Mammary epithelial cell (primary cell): ENCODE data around the gene OSBP2.

Source experiments
- CTCF ChIP-seq, 2 donors: IDR thresholded peaks in 1 of 2; conservative IDR thresholded peaks in 1 of 2; 2 replicates each; pipeline ENCODE4 v1.5.1; 2011 to 2012; ENCODE audit warnings: inconsistent platforms in 2 of 2, low read length in 2 of 2, mild to moderate bottlenecking in 2 of 2, control low read depth in 1 of 2, low read depth in 1 of 2; ENCODE audit not compliant: insufficient read depth in 1 of 2; ENCODE audit errors: extremely low read depth in 1 of 2
- EZH2 ChIP-seq: IDR thresholded peaks from 2 replicates; pipeline ENCODE4 v1.6.1; 2012; ENCODE audit warnings: low read length, inconsistent platforms, borderline replicate concordance

DNA sequence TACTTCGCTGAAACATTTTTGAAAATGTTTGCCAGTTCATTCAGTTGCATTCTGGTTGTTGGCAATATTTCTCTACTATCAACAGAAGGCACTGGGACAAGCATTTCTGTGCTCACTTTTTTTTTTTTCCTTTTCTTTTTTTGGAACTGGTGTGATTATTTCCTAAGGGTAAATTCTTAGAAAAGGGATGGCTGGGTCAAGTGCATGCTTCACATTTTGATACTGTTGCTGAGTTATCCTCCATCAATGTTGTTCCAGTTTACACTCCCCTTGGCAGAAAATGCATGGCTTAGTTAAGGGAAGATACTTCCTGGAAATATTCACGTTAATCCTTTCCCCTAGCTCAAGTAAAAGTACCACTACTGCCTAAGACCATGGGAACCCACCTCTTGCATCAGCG lies 81.8 kb downstream of the OSBP2 start:
- TF ChIP-seq CTCF (conservative IDR thresholded peaks at IDR 0.05 in 1 of 2, IDR thresholded peaks at IDR 0.05 in 1 of 2; ENCODE audit: extremely low read depth in 1 of 2, insufficient read depth in 1 of 2, low read depth in 1 of 2, low read length in 2 of 2) (no peak), EZH2 (no peak)
